Measurements from ENCODE around the gene STOML1. TPM values are rescaled to one million over a fixed set of nuclear protein-coding genes. Genes with fewer than 3 reads are reported as not detected.

The STOML1 gene
- polyA plus RNA-seq, 1 experiment: 18.3 TPM

- Histone ChIP-seq H3K27me3 (ENCODE audit: control insufficient read depth, insufficient read depth, low read length) (no peaks in the 10 kb centered on the region), H3K36me3 (ENCODE audit: control insufficient read depth, insufficient read depth, low read length) (peaks cover 32% of the 10 kb centered on the region), H3K4me3 (ENCODE audit: low read depth, low read length) (no peak overlapping the region)
- no peak for DNase-seq (ENCODE audit: low read depth)
- ChIA-PET POLR2A (interaction anchor here (0.6 kb wide), 1 partner anchor 589 kb away, joined by 3 read pairs; no protein-coding TSS in a partner anchor), CTCF (interaction anchor here (0.7 to 1.3 kb wide), 2 partner anchors 11 to 19 kb away, joined by 4 to 5 read pairs; no protein-coding TSS in a partner anchor)
- TF ChIP-seq, protein P1, sequence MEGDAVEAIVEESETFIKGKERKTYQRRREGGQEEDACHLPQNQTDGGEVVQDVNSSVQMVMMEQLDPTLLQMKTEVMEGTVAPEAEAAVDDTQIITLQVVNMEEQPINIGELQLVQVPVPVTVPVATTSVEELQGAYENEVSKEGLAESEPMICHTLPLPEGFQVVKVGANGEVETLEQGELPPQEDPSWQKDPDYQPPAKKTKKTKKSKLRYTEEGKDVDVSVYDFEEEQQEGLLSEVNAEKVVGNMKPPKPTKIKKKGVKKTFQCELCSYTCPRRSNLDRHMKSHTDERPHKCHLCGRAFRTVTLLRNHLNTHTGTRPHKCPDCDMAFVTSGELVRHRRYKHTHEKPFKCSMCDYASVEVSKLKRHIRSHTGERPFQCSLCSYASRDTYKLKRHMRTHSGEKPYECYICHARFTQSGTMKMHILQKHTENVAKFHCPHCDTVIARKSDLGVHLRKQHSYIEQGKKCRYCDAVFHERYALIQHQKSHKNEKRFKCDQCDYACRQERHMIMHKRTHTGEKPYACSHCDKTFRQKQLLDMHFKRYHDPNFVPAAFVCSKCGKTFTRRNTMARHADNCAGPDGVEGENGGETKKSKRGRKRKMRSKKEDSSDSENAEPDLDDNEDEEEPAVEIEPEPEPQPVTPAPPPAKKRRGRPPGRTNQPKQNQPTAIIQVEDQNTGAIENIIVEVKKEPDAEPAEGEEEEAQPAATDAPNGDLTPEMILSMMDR (IDR thresholded peaks at IDR 0.05; ENCODE audit: insufficient read depth, low read depth, low read length): no peak
Measured at GRCh38 chr15:74025436-74025835, 33.3 kb upstream of the STOML1 start.

GRCh38 chr15:74024687-74025086 lies 32.6 kb upstream of the STOML1 start:
- H3K36me3 ChIP-seq (ENCODE audit: control insufficient read depth, insufficient read depth, low read length): peaks cover 29% of the 10 kb centered on the region
- POLR2A ChIA-PET: no interaction called here
- H3K27me3 ChIP-seq (ENCODE audit: control insufficient read depth, insufficient read depth, low read length): no peaks in the 10 kb centered on the region
- no peak overlapping the region for H3K4me3 ChIP-seq (ENCODE audit: low read depth, low read length)
- no peak for DNase-seq (ENCODE audit: low read depth)
- CTCF ChIA-PET: interaction anchor here (1.0 to 1.3 kb wide), 2 partner anchors 12 to 52 kb away, joined by 3 to 4 read pairs; no protein-coding TSS in a partner anchor
- TF ChIP-seq, protein P1 (IDR thresholded peaks at IDR 0.05; ENCODE audit: insufficient read depth, low read depth, low read length): no peak

DNA sequence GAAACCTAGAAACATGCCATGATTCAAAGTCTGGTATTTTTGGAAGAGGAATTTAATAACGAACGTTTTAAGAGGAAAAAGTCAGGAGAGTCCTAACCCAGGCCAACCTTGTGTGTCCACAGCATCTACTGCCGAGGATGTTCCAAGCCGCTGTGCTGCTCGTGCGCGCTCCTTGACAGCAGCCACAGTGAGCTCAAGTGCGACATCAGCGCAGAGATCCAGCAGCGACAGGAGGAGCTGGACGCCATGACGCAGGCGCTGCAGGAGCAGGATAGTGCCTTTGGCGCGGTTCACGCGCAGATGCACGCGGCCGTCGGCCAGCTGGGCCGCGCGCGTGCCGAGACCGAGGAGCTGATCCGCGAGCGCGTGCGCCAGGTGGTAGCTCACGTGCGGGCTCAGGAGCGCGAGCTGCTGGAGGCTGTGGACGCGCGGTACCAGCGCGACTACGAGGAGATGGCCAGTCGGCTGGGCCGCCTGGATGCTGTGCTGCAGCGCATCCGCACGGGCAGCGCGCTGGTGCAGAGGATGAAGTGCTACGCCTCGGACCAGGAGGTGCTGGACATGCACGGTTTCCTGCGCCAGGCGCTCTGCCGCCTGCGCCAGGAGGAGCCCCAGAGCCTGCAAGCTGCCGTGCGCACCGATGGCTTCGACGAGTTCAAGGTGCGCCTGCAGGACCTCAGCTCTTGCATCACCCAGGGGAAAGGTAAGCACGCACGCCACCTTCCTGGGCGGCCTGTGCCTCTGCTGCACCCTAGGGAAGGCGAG lies 30.8 kb upstream of the STOML1 start:
- Histone ChIP-seq H3K4me3 (ENCODE audit: low read depth, low read length) (no peak overlapping the region), H3K27me3 (ENCODE audit: control insufficient read depth, insufficient read depth, low read length) (no peaks in the 10 kb centered on the region), H3K36me3 (ENCODE audit: control insufficient read depth, insufficient read depth, low read length) (peaks cover 30% of the 10 kb centered on the region)
- no peak for DNase-seq (ENCODE audit: low read depth)
- CTCF ChIA-PET: no interaction called here
- TF ChIP-seq, protein P1 (IDR thresholded peaks at IDR 0.05; ENCODE audit: insufficient read depth, low read depth, low read length): no peak
- POLR2A ChIA-PET: no interaction called here

DNA sequence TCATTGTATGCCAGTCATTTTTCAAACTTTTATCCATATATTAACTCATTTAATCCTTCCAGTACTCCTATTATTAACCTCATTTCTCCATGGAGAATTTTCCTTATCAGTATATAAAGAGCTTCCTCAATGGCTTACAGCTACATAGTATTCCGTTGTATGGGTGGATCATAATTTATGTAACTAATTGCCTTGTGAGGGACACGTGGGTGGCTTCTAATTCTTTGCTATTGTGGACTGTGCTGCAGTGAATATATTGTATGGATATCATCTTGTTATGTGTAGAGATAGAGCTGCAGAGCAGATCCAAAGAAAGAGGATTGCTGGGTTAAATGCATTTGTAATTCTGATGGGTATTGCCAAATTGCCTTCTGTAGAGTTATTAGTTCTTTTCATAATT lies 27.6 kb upstream of the STOML1 start:
- DNase-seq (ENCODE audit: low read depth): no peak
- ChIA-PET POLR2A (no interaction called here), CTCF (interaction anchor here (0.8 kb wide), 1 partner anchor 17 kb away, joined by 3 read pairs; no protein-coding TSS in a partner anchor)
- H3K36me3 ChIP-seq (ENCODE audit: control insufficient read depth, insufficient read depth, low read length): peaks cover 25% of the 10 kb centered on the region
- no peak overlapping the region for H3K4me3 ChIP-seq (ENCODE audit: low read depth, low read length)
- no peaks in the 10 kb centered on the region for H3K27me3 ChIP-seq (ENCODE audit: control insufficient read depth, insufficient read depth, low read length)
- TF ChIP-seq, protein P1 (IDR thresholded peaks at IDR 0.05; ENCODE audit: insufficient read depth, low read depth, low read length): no peak

- Histone ChIP-seq H3K36me3 (ENCODE audit: control insufficient read depth, insufficient read depth, low read length) (peaks cover 6% of the 10 kb centered on the region; the same call in 1 of the 2 replicates), H3K27me3 (ENCODE audit: control insufficient read depth, insufficient read depth, low read length) (no peaks in the 10 kb centered on the region), H3K4me3 (ENCODE audit: low read depth, low read length) (no peak overlapping the region)
- DNase-seq (ENCODE audit: low read depth): no peak
- POLR2A ChIA-PET: no interaction called here
- CTCF ChIA-PET: interaction anchor here (1.0 to 1.5 kb wide), 2 partner anchors 19 to 116 kb away, joined by 3 read pairs; partner anchors contain the start of gene PML
- TF ChIP-seq, protein P1 (IDR thresholded peaks at IDR 0.05; ENCODE audit: insufficient read depth, low read depth, low read length): no peak
Measured at GRCh38 chr15:74013374-74013894, 21.3 kb upstream of the STOML1 start.

Data from BJ (cell line).